Stimulated activated CD8-positive, alpha-beta memory T cell treated with anti-CD3 and anti-CD28 coated beads, Interleukin-4, amount 100 ng/mL, for 4 hours (primary cell): ENCODE measurements around the gene PALLD.
"Not testable (repeated sequence)": the region's sequence is repeated elsewhere in the genome, so short reads cannot be mapped to it uniquely, and the experiment has no call there.

ENCODE experiments used
- DNase-seq, 2 donors: peaks; one replicate each; pipeline ENCODE4 v3.0.0-alpha.2; 2020; ENCODE audit warnings: low read depth in 2 of 2, low spot score in 1 of 2

PALLD gene

GRCh38 chr4:168725930-168726329 lies 229.1 kb downstream of the PALLD start:
- DNase-seq: no peak

- DNase-seq: not testable (repeated sequence)
Measured at GRCh38 chr4:168727181-168727580, 230.3 kb downstream of the PALLD start.

GRCh38 chr4:168731006-168731636 lies 234.3 kb downstream of the PALLD start:
- DNase-seq: no peak

- no peak for DNase-seq
Measured at GRCh38 chr4:168731706-168732414, 235.0 kb downstream of the PALLD start.

- DNase-seq: no peak
Measured at GRCh38 chr4:168732714-168733113, 235.9 kb downstream of the PALLD start.

GRCh38 chr4:168734703-168735678 lies 238.1 kb downstream of the PALLD start:
- no peak for DNase-seq

GRCh38 chr4:168735735-168736134 lies 238.9 kb downstream of the PALLD start:
- no peak for DNase-seq

GRCh38 chr4:168736860-168737805 lies 240.3 kb downstream of the PALLD start:
- no peak for DNase-seq

- no peak for DNase-seq
Measured at GRCh38 chr4:168737806-168738172, 240.9 kb downstream of the PALLD start.

GRCh38 chr4:168739886-168740285 lies 243.0 kb downstream of the PALLD start:
- no peak for DNase-seq

- DNase-seq: no peak
Measured at GRCh38 chr4:168740691-168741090, 243.8 kb downstream of the PALLD start.

- no peak for DNase-seq
Measured at GRCh38 chr4:168741281-168742173, 244.7 kb downstream of the PALLD start.

GRCh38 chr4:168743131-168743530 lies 246.3 kb downstream of the PALLD start:
- DNase-seq: no peak

- no peak for DNase-seq
Measured at GRCh38 chr4:168743601-168744000, 246.7 kb downstream of the PALLD start.

- DNase-seq: no peak
Measured at GRCh38 chr4:168744021-168744420, 247.2 kb downstream of the PALLD start.

- no peak for DNase-seq
Measured at GRCh38 chr4:168748807-168749206, 252.0 kb downstream of the PALLD start.

GRCh38 chr4:168751263-168752225 lies 254.7 kb downstream of the PALLD start:
- DNase-seq: no peak
